Muscle of leg (tissue), 11 donors: ENCODE results near the gene PITPNM3. TPM values are rescaled to one million over a fixed set of nuclear protein-coding genes. Genes with fewer than 3 reads are reported as not detected.

ENCODE experiments used
- DNase-seq: peaks from one replicate; pipeline ENCODE4 v3.0.0; 2013
- H3K27ac ChIP-seq: one replicate; pipeline ENCODE4 v1.5.1; 2013; ENCODE audit warnings: mild to moderate bottlenecking, low read length, control low read depth
- H3K27me3 ChIP-seq: one replicate; pipeline ENCODE4 v1.6.1; 2013; ENCODE audit warnings: low read length; ENCODE audit not compliant: control insufficient read depth, insufficient read depth
- H3K36me3 ChIP-seq: one replicate; pipeline ENCODE4 v1.6.1; 2013; ENCODE audit warnings: low read length; ENCODE audit not compliant: control insufficient read depth, insufficient read depth
- H3K4me1 ChIP-seq: one replicate; pipeline ENCODE4 v1.6.1; 2013; ENCODE audit warnings: low read length; ENCODE audit not compliant: control insufficient read depth, insufficient read depth
- H3K4me3 ChIP-seq: one replicate; pipeline ENCODE4 v1.5.1; 2013; ENCODE audit warnings: low read length, control low read depth
- H3K9me3 ChIP-seq: replicated peaks from 2 replicates; pipeline ENCODE4 v1.6.1; 2013; ENCODE audit warnings: low read depth, low read length; ENCODE audit not compliant: control insufficient read depth
- WGBS: methylation state at CpG from one replicate; pipeline ENCODE4 v1.1.5; 2013; ENCODE audit warnings: missing lambda C conversion rate; ENCODE audit not compliant: insufficient coverage; 5-methylcytosine and 5-hydroxymethylcytosine counted together
- polyA plus RNA-seq, 8 donors: library from polyadenylated mRNA; unstranded; fragments of 120-200 nt; gene quantifications; one replicate each; pipeline versions ENCODE4 v1.2.1 to v1.2.3, GENCODE V29; 2013; ENCODE audit warnings: inconsistent platforms in 1 of 8, low replicate concordance in 1 of 8; ENCODE audit not compliant: insufficient read length in 8 of 8, insufficient read depth in 1 of 8
- total RNA-seq: library from RNA; stranded (reverse); fragments of 120-200 nt; gene quantifications from one replicate; pipeline ENCODE4 v1.2.4, GENCODE V29; 2013

PITPNM3 gene
- total and polyA plus RNA-seq, 9 donors: 2.1 to 6.2 (median 4.2) TPM

- Histone ChIP-seq H3K27ac (no peak overlapping the region), H3K9me3 (no peaks in the 10 kb centered on the region), H3K36me3 (no peaks in the 10 kb centered on the region), H3K27me3 (peaks cover 2% of the 10 kb centered on the region), H3K4me1 (peaks cover 20% of the 10 kb centered on the region), H3K4me3 (no peak overlapping the region)
- 11% methylated on average over 4 of the region's 15 CpGs for WGBS
- no peak for DNase-seq
Measured at GRCh38 chr17:6567528-6568183, 11.3 kb upstream of the PITPNM3 start.

GRCh38 chr17:6561446-6561845 is 5.1 kb upstream of the PITPNM3 start:
- H3K4me3 ChIP-seq: no peak overlapping the region
- H3K27me3 ChIP-seq: peaks cover 12% of the 10 kb centered on the region
- H3K9me3 ChIP-seq: no peaks in the 10 kb centered on the region
- no peak overlapping the region for H3K27ac ChIP-seq
- no peak for DNase-seq
- H3K36me3 ChIP-seq: no peaks in the 10 kb centered on the region
- peaks cover 16% of the 10 kb centered on the region for H3K4me1 ChIP-seq

- 84% methylated on average over 3 of the region's 3 CpGs for WGBS
- Histone ChIP-seq H3K36me3 (no peaks in the 10 kb centered on the region), H3K4me3 (no peak overlapping the region), H3K9me3 (no peaks in the 10 kb centered on the region), H3K4me1 (peaks cover 22% of the 10 kb centered on the region), H3K27me3 (peaks cover 17% of the 10 kb centered on the region), H3K27ac (no peak overlapping the region)
- DNase-seq: no peak
Measured at GRCh38 chr17:6560496-6560895, 4.1 kb upstream of the PITPNM3 start.

DNA sequence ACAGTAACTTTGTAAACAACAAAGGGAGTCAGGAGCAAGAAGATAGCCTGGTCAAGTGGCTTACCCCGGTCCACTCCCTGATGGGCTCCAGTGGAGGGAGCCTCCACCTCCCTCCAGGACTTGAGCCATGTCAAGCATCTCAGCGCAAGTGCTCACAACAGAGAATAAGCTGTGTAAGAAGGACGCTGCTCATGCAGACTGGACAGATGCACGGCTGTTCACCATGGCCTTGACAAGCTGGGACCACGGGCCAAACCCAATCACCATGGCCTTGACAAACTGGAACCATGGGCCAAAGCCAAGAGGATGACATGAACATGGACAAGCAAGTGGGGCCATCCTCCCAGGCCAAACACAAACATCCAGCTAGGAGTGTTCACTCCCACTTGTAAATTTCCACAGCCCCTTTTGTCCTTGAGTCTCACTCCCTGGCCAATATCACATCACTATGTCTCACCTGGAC is 3.4 kb upstream of the PITPNM3 start:
- Histone ChIP-seq H3K27me3 (peaks cover 24% of the 10 kb centered on the region), H3K9me3 (no peaks in the 10 kb centered on the region), H3K27ac (no peak overlapping the region), H3K4me1 (peaks cover 29% of the 10 kb centered on the region), H3K4me3 (no peak overlapping the region), H3K36me3 (no peaks in the 10 kb centered on the region)
- no peak for DNase-seq
- 72% methylated on average over 4 of the region's 5 CpGs for WGBS

- H3K27me3 ChIP-seq: peaks cover 30% of the 10 kb centered on the region
- H3K27ac ChIP-seq: no peak overlapping the region
- H3K9me3 ChIP-seq: no peaks in the 10 kb centered on the region
- no peak overlapping the region for H3K4me3 ChIP-seq
- no peaks in the 10 kb centered on the region for H3K36me3 ChIP-seq
- H3K4me1 ChIP-seq: peaks cover 36% of the 10 kb centered on the region
- WGBS: 60% methylated on average over 9 of the region's 11 CpGs
- no peak for DNase-seq
Measured at GRCh38 chr17:6558932-6559752, 2.8 kb upstream of the PITPNM3 start.

GRCh38 chr17:6558276-6558675 is 1.9 kb upstream of the PITPNM3 start:
- H3K36me3 ChIP-seq: no peaks in the 10 kb centered on the region
- WGBS: 84% methylated on average over 4 of the region's 6 CpGs

GRCh38 chr17:6557040-6557438 is 684 bp upstream of the PITPNM3 start:
- H3K4me1 ChIP-seq: peaks cover 48% of the 10 kb centered on the region
- H3K4me3 ChIP-seq: no peak overlapping the region
- H3K27ac ChIP-seq: no peak overlapping the region
- WGBS: 44% methylated on average over 3 of the region's 9 CpGs
- H3K36me3 ChIP-seq: no peaks in the 10 kb centered on the region
- DNase-seq: no peak
- H3K9me3 ChIP-seq: no peaks in the 10 kb centered on the region
- peaks cover 41% of the 10 kb centered on the region for H3K27me3 ChIP-seq

More at GRCh38 chr17:6558276-6558675, 1.9 kb upstream of the PITPNM3 start:
- Histone ChIP-seq H3K4me1 (peaks cover 38% of the 10 kb centered on the region), H3K4me3 (no peak overlapping the region), H3K27ac (no peak overlapping the region), H3K9me3 (no peaks in the 10 kb centered on the region), H3K27me3 (peaks cover 38% of the 10 kb centered on the region)
- DNase-seq: no peak

DNA sequence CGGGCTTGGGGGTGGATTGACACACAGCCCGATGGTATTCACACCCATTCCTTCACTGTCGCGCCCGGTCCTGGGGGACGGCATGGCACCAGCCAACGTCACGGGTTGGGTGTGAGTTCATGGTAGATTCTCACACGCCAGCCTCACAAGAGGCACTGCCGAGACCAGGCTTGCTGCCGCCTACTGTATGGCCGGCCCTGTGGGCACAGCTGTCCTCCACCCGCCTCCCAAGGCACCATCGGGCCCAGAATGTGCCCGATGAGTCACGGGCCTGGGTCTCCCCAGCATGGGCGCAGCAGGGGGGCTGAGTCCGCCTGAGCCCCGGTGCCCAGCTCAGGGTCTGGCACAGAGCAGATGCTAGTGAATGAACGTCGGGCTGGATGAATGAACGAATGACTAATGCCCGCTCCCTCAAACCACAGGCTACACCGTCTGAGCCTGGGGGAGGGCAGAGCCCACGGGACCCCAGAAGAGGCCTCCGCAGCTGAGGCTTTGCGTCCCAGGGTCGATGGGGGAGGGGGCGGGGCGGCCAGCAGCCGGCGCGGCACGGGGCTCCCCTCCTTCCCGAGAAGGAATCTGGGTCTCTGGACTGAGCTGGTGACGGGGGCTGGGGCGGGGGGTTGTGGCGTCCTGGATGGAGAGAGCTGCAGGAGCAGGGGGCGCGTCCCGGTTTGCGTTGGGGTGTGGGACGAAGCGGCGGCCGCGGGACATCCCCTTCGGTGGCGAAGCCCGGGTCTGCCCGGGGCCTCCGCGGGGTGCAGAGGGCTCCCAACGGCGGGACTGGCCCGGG is 829 bp downstream of the PITPNM3 start:
- Histone ChIP-seq H3K27me3 (peaks cover 45% of the 10 kb centered on the region), H3K27ac (no peak overlapping the region), H3K9me3 (no peaks in the 10 kb centered on the region), H3K4me1 (peaks cover 52% of the 10 kb centered on the region), H3K4me3 (peak overlapping the region; percentile 39), H3K36me3 (no peaks in the 10 kb centered on the region)
- DNase-seq: no peak
- 3% methylated on average over 37 of the region's 56 CpGs for WGBS

DNA sequence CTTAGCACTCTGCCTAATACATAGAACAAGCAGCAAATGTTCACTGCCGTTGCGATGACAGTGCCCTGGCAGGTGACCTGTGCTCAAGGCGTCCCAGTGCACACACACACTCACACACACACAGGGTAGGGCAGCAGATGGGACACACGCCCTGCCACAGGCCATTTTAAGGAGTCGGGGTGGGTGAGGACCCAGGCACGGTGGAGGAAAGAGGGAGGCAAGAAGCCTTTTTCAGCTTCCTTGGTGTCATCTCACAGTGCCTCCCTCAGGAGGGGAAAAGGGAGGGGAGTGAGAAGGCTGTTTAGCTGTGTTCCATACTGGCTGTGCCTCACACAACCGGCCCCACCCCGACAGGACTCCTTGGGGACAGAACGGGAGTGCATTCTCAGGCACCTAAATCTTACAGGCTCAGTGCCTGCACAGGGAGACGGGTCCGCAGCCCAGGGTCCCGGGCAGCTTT is 1.5 kb downstream of the PITPNM3 start:
- Histone ChIP-seq H3K4me1 (peaks cover 52% of the 10 kb centered on the region), H3K36me3 (no peaks in the 10 kb centered on the region), H3K9me3 (no peaks in the 10 kb centered on the region), H3K4me3 (peak overlapping the region; percentile 39), H3K27ac (no peak overlapping the region), H3K27me3 (peaks cover 45% of the 10 kb centered on the region)
- WGBS: 0% methylated on average over 3 of the region's 12 CpGs
- DNase-seq: no peak

- DNase-seq: peak; percentile 41
- Histone ChIP-seq H3K27me3 (peaks cover 45% of the 10 kb centered on the region), H3K27ac (no peak overlapping the region), H3K9me3 (no peaks in the 10 kb centered on the region), H3K36me3 (no peaks in the 10 kb centered on the region), H3K4me3 (no peak overlapping the region), H3K4me1 (peaks cover 48% of the 10 kb centered on the region)
- WGBS: 20% methylated on average over 3 of the region's 4 CpGs
Measured at GRCh38 chr17:6554342-6554741, 2.0 kb downstream of the PITPNM3 start.
